Fibroblast of the conjunctiva (primary cell): ENCODE data around the gene EIF5AL1.
"Not testable (repeated sequence)": the region's sequence is repeated elsewhere in the genome, so short reads cannot be mapped to it uniquely, and the experiment has no call there.

Experiments used
- DNase-seq: peaks from one replicate; pipeline ENCODE4 v3.0.0-alpha.2; 2010; ENCODE audit warnings: low read depth

EIF5AL1 gene

GRCh38 chr10:79509306-79509933 lies 2.9 kb upstream of the EIF5AL1 start:
- not testable (repeated sequence) for DNase-seq

GRCh38 chr10:79509934-79510508 lies 2.3 kb upstream of the EIF5AL1 start:
- DNase-seq, result not testable (repeated sequence)

GRCh38 chr10:79516532-79517205 lies 4.3 kb downstream of the EIF5AL1 start:
- not testable (repeated sequence) for DNase-seq

- DNase-seq, result not testable (repeated sequence)
Measured at GRCh38 chr10:79517567-79517966, 5.2 kb downstream of the EIF5AL1 start.

GRCh38 chr10:79521751-79522150 lies 9.4 kb downstream of the EIF5AL1 start:
- not testable (repeated sequence) for DNase-seq

- not testable (repeated sequence) for DNase-seq
Measured at GRCh38 chr10:79522464-79522863, 10.1 kb downstream of the EIF5AL1 start.

- DNase-seq, result not testable (repeated sequence)
Measured at GRCh38 chr10:79523157-79523853, 11.0 kb downstream of the EIF5AL1 start.

GRCh38 chr10:79525049-79525710 lies 12.8 kb downstream of the EIF5AL1 start:
- not testable (repeated sequence) for DNase-seq

- DNase-seq, result not testable (repeated sequence)
Measured at GRCh38 chr10:79528261-79528660, 15.9 kb downstream of the EIF5AL1 start.

- not testable (repeated sequence) for DNase-seq
Measured at GRCh38 chr10:79533142-79533902, 21.0 kb downstream of the EIF5AL1 start.

- DNase-seq, result not testable (repeated sequence)
Measured at GRCh38 chr10:79533903-79534175, 21.5 kb downstream of the EIF5AL1 start.

GRCh38 chr10:79538311-79538710 lies 26.0 kb downstream of the EIF5AL1 start:
- not testable (repeated sequence) for DNase-seq

- DNase-seq, result not testable (repeated sequence)
Measured at GRCh38 chr10:79540930-79541329, 28.6 kb downstream of the EIF5AL1 start.

- DNase-seq, result no peak
Measured at GRCh38 chr10:79542626-79543025, 30.3 kb downstream of the EIF5AL1 start.

GRCh38 chr10:79544408-79544807 lies 32.1 kb downstream of the EIF5AL1 start:
- DNase-seq, result not testable (repeated sequence)

GRCh38 chr10:79544926-79545659 lies 32.8 kb downstream of the EIF5AL1 start:
- not testable (repeated sequence) for DNase-seq

GRCh38 chr10:79547128-79547527 lies 34.8 kb downstream of the EIF5AL1 start:
- DNase-seq, result not testable (repeated sequence)

GRCh38 chr10:79547973-79548372 lies 35.6 kb downstream of the EIF5AL1 start:
- no peak for DNase-seq

GRCh38 chr10:79552143-79552542 lies 39.8 kb downstream of the EIF5AL1 start:
- no peak for DNase-seq
